ENCODE results near the gene ENPP5. TPM values are rescaled to one million over a fixed set of nuclear protein-coding genes. Genes with fewer than 3 reads are reported as not detected.

Gene ENPP5
- polyA plus RNA-seq, 1 donor (not counting 4 experiments of a cell fraction or from before 2014, with no cell fraction given), result 0.07 TPM

- no peaks in the 10 kb centered on the region for H3K4me1 ChIP-seq (ENCODE audit: control insufficient read depth, extremely low read depth, insufficient read depth, low read length)
- DNase-seq (ENCODE audit: low read depth, low spot score), result no peak
- dilution Hi-C loops (cut with MboI; ENCODE audit: extremely low pct_ligation_motif_present, low sequenced_read_pairs), result no loop called here
- no peak overlapping the region for H3K9ac ChIP-seq (ENCODE audit: control insufficient read depth, extremely low read depth, insufficient read depth, low read length)
- H2AFZ ChIP-seq (ENCODE audit: control insufficient read depth, low read length), result no peak overlapping the region
- H3K4me2 ChIP-seq (ENCODE audit: control insufficient read depth, extremely low read depth, insufficient read depth, low read depth, low read length), result no peak overlapping the region
- no peaks in the 10 kb centered on the region for H3K36me3 ChIP-seq (ENCODE audit: control insufficient read depth in 2 of 2, extremely low read depth in 1 of 2, insufficient read depth in 2 of 2, low read length in 2 of 2)
- no peaks in the 10 kb centered on the region for H4K20me1 ChIP-seq (ENCODE audit: control insufficient read depth, extremely low read depth, insufficient read depth, low read length)
- no peaks in the 10 kb centered on the region for H3K9me3 ChIP-seq (ENCODE audit: control insufficient read depth, low read depth, low read length)
- TF ChIP-seq, protein P1, sequence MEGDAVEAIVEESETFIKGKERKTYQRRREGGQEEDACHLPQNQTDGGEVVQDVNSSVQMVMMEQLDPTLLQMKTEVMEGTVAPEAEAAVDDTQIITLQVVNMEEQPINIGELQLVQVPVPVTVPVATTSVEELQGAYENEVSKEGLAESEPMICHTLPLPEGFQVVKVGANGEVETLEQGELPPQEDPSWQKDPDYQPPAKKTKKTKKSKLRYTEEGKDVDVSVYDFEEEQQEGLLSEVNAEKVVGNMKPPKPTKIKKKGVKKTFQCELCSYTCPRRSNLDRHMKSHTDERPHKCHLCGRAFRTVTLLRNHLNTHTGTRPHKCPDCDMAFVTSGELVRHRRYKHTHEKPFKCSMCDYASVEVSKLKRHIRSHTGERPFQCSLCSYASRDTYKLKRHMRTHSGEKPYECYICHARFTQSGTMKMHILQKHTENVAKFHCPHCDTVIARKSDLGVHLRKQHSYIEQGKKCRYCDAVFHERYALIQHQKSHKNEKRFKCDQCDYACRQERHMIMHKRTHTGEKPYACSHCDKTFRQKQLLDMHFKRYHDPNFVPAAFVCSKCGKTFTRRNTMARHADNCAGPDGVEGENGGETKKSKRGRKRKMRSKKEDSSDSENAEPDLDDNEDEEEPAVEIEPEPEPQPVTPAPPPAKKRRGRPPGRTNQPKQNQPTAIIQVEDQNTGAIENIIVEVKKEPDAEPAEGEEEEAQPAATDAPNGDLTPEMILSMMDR (optimal IDR thresholded peaks at IDR 0.05 in 1 of 3, IDR thresholded peaks at IDR 0.05 in 1 of 3, conservative IDR thresholded peaks at IDR 0.05 in 1 of 3; ENCODE audit: extremely low read depth in 1 of 3, insufficient read depth in 2 of 3, low read length in 3 of 3), result no peak
- no peak for TF ChIP-seq EZH2 (IDR thresholded peaks at IDR 0.05; ENCODE audit: low read length)
- no peaks in the 10 kb centered on the region for H3K79me2 ChIP-seq (ENCODE audit: control insufficient read depth, insufficient read depth, low read length)
- H3K4me3 ChIP-seq (ENCODE audit: control insufficient read depth in 2 of 3, extremely low read depth in 1 of 3, insufficient read depth in 2 of 3, low read depth in 1 of 3, low read length in 3 of 3), result no peak overlapping the region
- no peak overlapping the region for H3K27ac ChIP-seq (ENCODE audit: control insufficient read depth, insufficient read depth, low read length)
- H3K27me3 ChIP-seq (ENCODE audit: control insufficient read depth, extremely low read depth, insufficient read depth, low read length), result no peaks in the 10 kb centered on the region
- H3K9me1 ChIP-seq (ENCODE audit: control insufficient read depth, extremely low read depth, insufficient read depth, low read length), result no peaks in the 10 kb centered on the region
- FAIRE-seq, result no peak
Measured at GRCh38 chr6:46115634-46116033, 55.1 kb downstream of the ENPP5 start.

- H3K4me3 ChIP-seq (ENCODE audit: control insufficient read depth in 2 of 3, extremely low read depth in 1 of 3, insufficient read depth in 2 of 3, low read depth in 1 of 3, low read length in 3 of 3), result no peak overlapping the region
- no peak for TF ChIP-seq EZH2 (IDR thresholded peaks at IDR 0.05; ENCODE audit: low read length)
- TF ChIP-seq, protein P1 (optimal IDR thresholded peaks at IDR 0.05 in 1 of 3, IDR thresholded peaks at IDR 0.05 in 1 of 3, conservative IDR thresholded peaks at IDR 0.05 in 1 of 3; ENCODE audit: extremely low read depth in 1 of 3, insufficient read depth in 2 of 3, low read length in 3 of 3), result no peak
- H4K20me1 ChIP-seq (ENCODE audit: control insufficient read depth, extremely low read depth, insufficient read depth, low read length), result no peaks in the 10 kb centered on the region
- no peak for DNase-seq (ENCODE audit: low read depth, low spot score)
- H3K27ac ChIP-seq (ENCODE audit: control insufficient read depth, insufficient read depth, low read length), result no peak overlapping the region
- H3K9ac ChIP-seq (ENCODE audit: control insufficient read depth, extremely low read depth, insufficient read depth, low read length), result no peak overlapping the region
- H3K4me2 ChIP-seq (ENCODE audit: control insufficient read depth, extremely low read depth, insufficient read depth, low read depth, low read length), result no peak overlapping the region
- H3K36me3 ChIP-seq (ENCODE audit: control insufficient read depth in 2 of 2, extremely low read depth in 1 of 2, insufficient read depth in 2 of 2, low read length in 2 of 2), result no peaks in the 10 kb centered on the region
- H3K79me2 ChIP-seq (ENCODE audit: control insufficient read depth, insufficient read depth, low read length), result no peaks in the 10 kb centered on the region
- H3K27me3 ChIP-seq (ENCODE audit: control insufficient read depth, extremely low read depth, insufficient read depth, low read length), result no peaks in the 10 kb centered on the region
- H3K9me1 ChIP-seq (ENCODE audit: control insufficient read depth, extremely low read depth, insufficient read depth, low read length), result no peaks in the 10 kb centered on the region
- H3K4me1 ChIP-seq (ENCODE audit: control insufficient read depth, extremely low read depth, insufficient read depth, low read length), result no peaks in the 10 kb centered on the region
- no peaks in the 10 kb centered on the region for H3K9me3 ChIP-seq (ENCODE audit: control insufficient read depth, low read depth, low read length)
- dilution Hi-C loops (cut with MboI; ENCODE audit: extremely low pct_ligation_motif_present, low sequenced_read_pairs), result no loop called here
- no peak overlapping the region for H2AFZ ChIP-seq (ENCODE audit: control insufficient read depth, low read length)
- no peak for FAIRE-seq
Measured at GRCh38 chr6:46113370-46113769, 57.4 kb downstream of the ENPP5 start.

Other genes starting within 250 kb of the ENPP5 start
- 0.09 TPM in 2 of 3 replicates, not detected in the other for gene CLIC5, start 155.1 kb downstream of the ENPP5 start, polyA plus RNA-seq
- 0.01 TPM in 3 replicates for gene ENPP4, start 41.0 kb downstream of the ENPP5 start, polyA plus RNA-seq